ENCODE measurements around the gene CHPF2. TPM values are rescaled to one million over a fixed set of nuclear protein-coding genes. Genes with fewer than 3 reads are reported as not detected.

CHPF2 gene
- total RNA-seq, 1 experiment from 2014 or later: 19.5 TPM

DNA sequence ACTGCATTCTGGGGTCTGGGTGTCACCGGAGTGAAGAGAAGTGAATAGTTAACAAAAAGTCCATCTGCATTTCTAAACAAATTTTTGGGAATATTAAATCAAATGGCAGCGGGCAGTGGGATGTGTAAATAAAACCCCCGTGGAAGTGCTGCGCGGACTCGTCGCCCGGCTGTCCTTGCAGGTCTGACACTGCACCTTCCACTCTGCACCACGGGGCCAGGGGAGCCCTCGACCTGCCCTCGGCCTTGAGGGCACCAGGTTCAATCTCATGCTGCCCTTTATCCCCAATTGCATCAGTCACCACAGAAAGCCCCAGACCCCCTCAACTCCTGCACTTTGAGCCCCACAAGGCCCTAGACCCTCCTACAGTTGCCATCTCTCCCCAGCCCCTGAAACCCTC, 22.6 kb downstream of the CHPF2 start (continued):
- TF ChIP-seq POLR2A (IDR thresholded peaks at IDR 0.05; ENCODE audit: borderline replicate concordance, extremely low read depth, insufficient read depth, insufficient read length): no peak

DNA sequence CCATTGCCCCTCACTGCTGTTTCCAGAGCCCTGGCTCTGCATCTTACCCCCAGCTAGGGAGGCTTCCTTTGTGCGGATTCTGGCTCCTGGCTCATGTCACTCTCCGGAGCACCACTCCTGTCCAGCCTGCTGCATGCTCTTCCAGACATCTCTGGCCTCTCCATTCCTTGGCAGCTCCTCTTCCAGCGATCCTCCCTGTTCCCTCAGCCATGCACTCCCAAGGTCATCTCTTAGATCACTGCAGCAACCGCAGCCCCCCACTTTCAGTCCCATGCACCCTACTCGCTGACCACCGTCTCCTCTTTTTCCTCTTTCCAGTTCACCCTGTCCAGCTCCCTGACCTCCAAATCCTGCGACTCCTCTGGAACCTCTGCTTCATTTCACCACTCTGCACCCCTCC, 23.1 kb downstream of the CHPF2 start:
- BruUV-seq (replicated peaks): no TSS peak
- intact Hi-C loops (cut with micrococcal nuclease): no loop called here
- ChIA-PET RAD21 (ENCODE audit: low non-redundant PET in 1 of 2, low total read pairs in 2 of 2, uncharacterized antibody in 2 of 2, unreplicated experiment in 2 of 2) (no interaction called here), POLR2A (no interaction called here), CTCF (interaction anchor here (2.3 kb wide), 1 partner anchor 11 kb away, joined by 6 read pairs; no protein-coding TSS in a partner anchor)
- no peak for DNase-seq (ENCODE audit: low read depth, low spot score)
- H2AFZ ChIP-seq (ENCODE audit: low read depth, low read length, poor library complexity, severe bottlenecking): no peak overlapping the region
- H3K4me1 ChIP-seq (ENCODE audit: control insufficient read depth in 1 of 2, insufficient read depth in 2 of 2, low read length in 2 of 2): peaks cover 9 to 22% of the 10 kb centered on the region in 2 experiments
- H3K27me3 ChIP-seq (ENCODE audit: insufficient read depth, low read length): no peaks in the 10 kb centered on the region
- no peaks in the 10 kb centered on the region for H3K9me2 ChIP-seq (ENCODE audit: insufficient read depth)
- TF ChIP-seq EZH2 (IDR thresholded peaks at IDR 0.05) (no peak), FOSL1 (IDR thresholded peaks at IDR 0.05; ENCODE audit: low read depth) (no peak), JUND (IDR thresholded peaks at IDR 0.05) (no peak)
- TF ChIP-seq, protein P1, sequence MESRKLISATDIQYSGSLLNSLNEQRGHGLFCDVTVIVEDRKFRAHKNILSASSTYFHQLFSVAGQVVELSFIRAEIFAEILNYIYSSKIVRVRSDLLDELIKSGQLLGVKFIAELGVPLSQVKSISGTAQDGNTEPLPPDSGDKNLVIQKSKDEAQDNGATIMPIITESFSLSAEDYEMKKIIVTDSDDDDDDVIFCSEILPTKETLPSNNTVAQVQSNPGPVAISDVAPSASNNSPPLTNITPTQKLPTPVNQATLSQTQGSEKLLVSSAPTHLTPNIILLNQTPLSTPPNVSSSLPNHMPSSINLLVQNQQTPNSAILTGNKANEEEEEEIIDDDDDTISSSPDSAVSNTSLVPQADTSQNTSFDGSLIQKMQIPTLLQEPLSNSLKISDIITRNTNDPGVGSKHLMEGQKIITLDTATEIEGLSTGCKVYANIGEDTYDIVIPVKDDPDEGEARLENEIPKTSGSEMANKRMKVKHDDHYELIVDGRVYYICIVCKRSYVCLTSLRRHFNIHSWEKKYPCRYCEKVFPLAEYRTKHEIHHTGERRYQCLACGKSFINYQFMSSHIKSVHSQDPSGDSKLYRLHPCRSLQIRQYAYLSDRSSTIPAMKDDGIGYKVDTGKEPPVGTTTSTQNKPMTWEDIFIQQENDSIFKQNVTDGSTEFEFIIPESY (IDR thresholded peaks at IDR 0.05; ENCODE audit: extremely low read depth, insufficient replicate concordance, low read length): no peak
- TF ChIP-seq, protein P2, sequence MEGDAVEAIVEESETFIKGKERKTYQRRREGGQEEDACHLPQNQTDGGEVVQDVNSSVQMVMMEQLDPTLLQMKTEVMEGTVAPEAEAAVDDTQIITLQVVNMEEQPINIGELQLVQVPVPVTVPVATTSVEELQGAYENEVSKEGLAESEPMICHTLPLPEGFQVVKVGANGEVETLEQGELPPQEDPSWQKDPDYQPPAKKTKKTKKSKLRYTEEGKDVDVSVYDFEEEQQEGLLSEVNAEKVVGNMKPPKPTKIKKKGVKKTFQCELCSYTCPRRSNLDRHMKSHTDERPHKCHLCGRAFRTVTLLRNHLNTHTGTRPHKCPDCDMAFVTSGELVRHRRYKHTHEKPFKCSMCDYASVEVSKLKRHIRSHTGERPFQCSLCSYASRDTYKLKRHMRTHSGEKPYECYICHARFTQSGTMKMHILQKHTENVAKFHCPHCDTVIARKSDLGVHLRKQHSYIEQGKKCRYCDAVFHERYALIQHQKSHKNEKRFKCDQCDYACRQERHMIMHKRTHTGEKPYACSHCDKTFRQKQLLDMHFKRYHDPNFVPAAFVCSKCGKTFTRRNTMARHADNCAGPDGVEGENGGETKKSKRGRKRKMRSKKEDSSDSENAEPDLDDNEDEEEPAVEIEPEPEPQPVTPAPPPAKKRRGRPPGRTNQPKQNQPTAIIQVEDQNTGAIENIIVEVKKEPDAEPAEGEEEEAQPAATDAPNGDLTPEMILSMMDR (IDR thresholded peaks at IDR 0.05 in 2 of 3, conservative IDR thresholded peaks at IDR 0.05 in 1 of 3; ENCODE audit: borderline replicate concordance in 1 of 3, insufficient read depth in 1 of 3, low read depth in 2 of 3, low read length in 2 of 3): no peak
- H3K79me2 ChIP-seq (ENCODE audit: insufficient read depth, low read length): no peaks in the 10 kb centered on the region
- H3K9me3 ChIP-seq (ENCODE audit: control insufficient read depth in 1 of 2, insufficient read depth in 1 of 2, low read depth in 1 of 2, low read length in 2 of 2): no peaks in the 10 kb centered on the region
- no peaks in the 10 kb centered on the region for H3K36me3 ChIP-seq (ENCODE audit: control insufficient read depth in 1 of 2, insufficient read depth in 2 of 2, low read length in 2 of 2)
- ATAC-seq: no peak
- no peak overlapping the region for H3K4me2 ChIP-seq (ENCODE audit: low read length)
- H3K4me3 ChIP-seq (replicated peaks in 1 of 2; ENCODE audit: low read depth in 1 of 2, low read length in 2 of 2): no peak overlapping the region
- H3K9ac ChIP-seq (ENCODE audit: low read length): no peak overlapping the region
- no peak overlapping the region for H3K27ac ChIP-seq (ENCODE audit: low read depth, low read length)
- H4K20me1 ChIP-seq (ENCODE audit: insufficient read depth): no peaks in the 10 kb centered on the region

Data from HCT116 (cell line).